Inflammatory macrophage treated with lipopolysaccharide for 4 hours (primary cell): Measurements from ENCODE around the gene DCC.
A peak's percentile ranks its signal among the peaks of the same experiment; 100 is the strongest.

Experiments used
- DNase-seq: peaks from one replicate; pipeline ENCODE4 v3.0.0-alpha.2; 2020

DCC gene

GRCh38 chr18:52844323-52844722, 504.3 kb downstream of the DCC start:
- DNase-seq: no peak

GRCh38 chr18:52845036-52845435, 505.0 kb downstream of the DCC start:
- DNase-seq: no peak

GRCh38 chr18:52850031-52850560, 510.1 kb downstream of the DCC start:
- no peak for DNase-seq

- no peak for DNase-seq
Observed at GRCh38 chr18:52861558-52861957, 521.6 kb downstream of the DCC start.

- DNase-seq: no peak
Observed at GRCh38 chr18:52869349-52869923, 529.4 kb downstream of the DCC start.

- DNase-seq: no peak
Observed at GRCh38 chr18:52869942-52870907, 530.2 kb downstream of the DCC start.

- no peak for DNase-seq
Observed at GRCh38 chr18:52874774-52875173, 534.8 kb downstream of the DCC start.

GRCh38 chr18:52875725-52876124, 535.7 kb downstream of the DCC start:
- DNase-seq: no peak

- no peak for DNase-seq
Observed at GRCh38 chr18:52888014-52888413, 548.0 kb downstream of the DCC start.

GRCh38 chr18:52894801-52895200, 554.8 kb downstream of the DCC start:
- no peak for DNase-seq

- DNase-seq: no peak
Observed at GRCh38 chr18:52897611-52898484, 557.9 kb downstream of the DCC start.

- DNase-seq: no peak
Observed at GRCh38 chr18:52898485-52899058, 558.6 kb downstream of the DCC start.

- DNase-seq: no peak
Observed at GRCh38 chr18:52902188-52902587, 562.2 kb downstream of the DCC start.

- peak; percentile 8 for DNase-seq
Observed at GRCh38 chr18:52903857-52904256, 563.9 kb downstream of the DCC start.

- no peak for DNase-seq
Observed at GRCh38 chr18:52907543-52908308, 567.7 kb downstream of the DCC start.

- no peak for DNase-seq
Observed at GRCh38 chr18:52914148-52914547, 574.2 kb downstream of the DCC start.

GRCh38 chr18:52920665-52921064, 580.7 kb downstream of the DCC start:
- no peak for DNase-seq

- no peak for DNase-seq
Observed at GRCh38 chr18:52933356-52933755, 593.4 kb downstream of the DCC start.

- no peak for DNase-seq
Observed at GRCh38 chr18:52936931-52937330, 596.9 kb downstream of the DCC start.

GRCh38 chr18:52937840-52938239, 597.8 kb downstream of the DCC start:
- DNase-seq: no peak

GRCh38 chr18:52945552-52945951, 605.6 kb downstream of the DCC start:
- no peak for DNase-seq

- no peak for DNase-seq
Observed at GRCh38 chr18:52948868-52949444, 609.0 kb downstream of the DCC start.
